ENCODE measurements around the gene FBXO33.

Gene FBXO33, protein sequence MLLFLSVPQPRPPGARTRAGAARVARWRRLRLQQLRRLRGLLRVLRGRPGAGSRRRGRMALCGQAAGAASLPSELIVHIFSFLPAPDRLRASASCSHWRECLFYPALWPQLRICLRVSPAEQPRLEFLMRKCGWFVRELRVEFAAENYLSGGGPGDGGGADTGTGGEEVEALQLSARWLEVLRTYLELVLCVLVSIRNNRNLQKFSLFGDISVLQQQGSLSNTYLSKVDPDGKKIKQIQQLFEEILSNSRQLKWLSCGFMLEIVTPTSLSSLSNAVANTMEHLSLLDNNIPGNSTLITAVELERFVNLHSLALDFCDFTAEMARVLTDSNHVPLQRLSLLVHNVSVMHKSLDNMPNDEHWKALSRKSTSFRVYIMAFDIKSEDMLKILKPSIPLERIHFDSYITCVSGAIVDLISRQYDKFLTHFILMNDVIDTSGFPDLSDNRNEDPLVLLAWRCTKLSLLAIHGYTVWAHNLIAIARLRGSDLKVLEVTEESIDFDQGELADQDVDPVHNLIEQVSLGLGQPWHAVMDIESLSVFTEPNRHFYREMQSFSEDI
- total RNA-seq = 50.6 to 64.6 reads per million in 2 experiments

DNA sequence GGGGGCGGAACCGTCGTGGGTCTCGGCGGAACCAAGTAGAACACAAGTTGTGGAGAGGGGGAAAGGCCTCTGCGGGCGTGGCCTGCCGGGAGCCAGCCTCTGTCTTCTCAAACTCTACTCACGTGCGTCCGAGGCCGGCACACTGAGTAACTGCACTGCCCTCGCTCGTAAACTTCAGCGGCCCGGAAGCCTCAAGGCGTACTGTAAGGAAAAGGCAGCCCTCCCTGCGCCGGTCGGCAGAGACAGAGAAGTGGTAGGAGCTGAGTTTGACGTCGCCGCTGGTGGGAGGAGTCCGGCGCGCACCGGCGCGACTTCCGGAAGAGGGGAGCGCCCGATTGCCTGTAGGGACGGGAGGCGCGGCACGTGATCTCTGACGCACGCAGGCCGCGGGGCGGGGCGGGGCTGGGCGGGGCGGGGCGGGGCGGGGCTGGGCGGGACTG is at the start of gene FBXO33:
FBXO33 (minus strand) TSS at position 255 of the 440 bp plus-strand sequence. CDS start 271 bp downstream, outside the sequence.
- DNase-seq (ENCODE audit: low read depth) = peak; percentile 94

DNA sequence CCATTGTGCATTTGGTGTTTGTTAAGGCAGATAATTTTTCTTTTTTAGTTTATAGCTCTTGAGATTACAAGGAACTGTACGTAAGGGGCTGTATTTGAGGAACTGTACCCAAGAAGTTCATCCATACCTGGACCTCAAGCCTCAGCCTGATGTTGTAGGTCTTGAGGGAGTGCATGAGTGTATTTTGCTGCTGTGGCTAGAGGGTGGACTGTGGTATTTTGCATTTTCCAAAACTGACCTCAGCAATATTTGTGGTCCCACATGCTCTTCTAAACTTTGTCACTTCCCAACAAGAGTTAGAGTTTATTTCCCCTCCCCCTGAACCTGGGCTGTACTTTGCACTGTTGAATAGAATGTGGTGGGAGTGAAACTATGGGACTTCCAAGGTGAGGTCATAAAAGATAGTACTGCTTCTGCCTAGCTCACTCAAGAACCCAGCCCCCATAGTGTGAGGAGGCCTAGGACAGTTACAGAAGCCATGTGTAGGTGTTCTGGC is 42.2 kb upstream of the FBXO33 start:
- DNase-seq (ENCODE audit: low read depth) = no peak

DNA sequence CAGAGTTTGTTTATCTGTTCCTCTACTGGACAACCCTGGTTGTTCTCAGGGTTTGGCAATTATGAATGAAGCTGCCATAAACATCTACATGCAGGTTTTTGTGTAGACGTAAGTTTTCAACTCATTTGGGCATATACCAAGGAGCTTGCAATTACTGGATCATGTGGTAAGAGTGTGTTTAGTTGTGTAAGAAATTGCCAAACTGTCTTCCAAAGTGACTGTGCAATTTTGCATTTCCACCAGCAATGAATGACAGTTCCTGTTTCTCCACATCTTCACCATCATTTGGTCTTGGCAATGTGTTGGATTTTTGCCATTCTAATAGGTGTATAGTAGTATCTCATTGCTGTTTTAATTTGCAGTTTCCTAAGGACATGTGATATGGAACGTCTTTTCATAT is 39.8 kb upstream of the FBXO33 start:
- DNase-seq (ENCODE audit: low read depth) = no peak

DNA sequence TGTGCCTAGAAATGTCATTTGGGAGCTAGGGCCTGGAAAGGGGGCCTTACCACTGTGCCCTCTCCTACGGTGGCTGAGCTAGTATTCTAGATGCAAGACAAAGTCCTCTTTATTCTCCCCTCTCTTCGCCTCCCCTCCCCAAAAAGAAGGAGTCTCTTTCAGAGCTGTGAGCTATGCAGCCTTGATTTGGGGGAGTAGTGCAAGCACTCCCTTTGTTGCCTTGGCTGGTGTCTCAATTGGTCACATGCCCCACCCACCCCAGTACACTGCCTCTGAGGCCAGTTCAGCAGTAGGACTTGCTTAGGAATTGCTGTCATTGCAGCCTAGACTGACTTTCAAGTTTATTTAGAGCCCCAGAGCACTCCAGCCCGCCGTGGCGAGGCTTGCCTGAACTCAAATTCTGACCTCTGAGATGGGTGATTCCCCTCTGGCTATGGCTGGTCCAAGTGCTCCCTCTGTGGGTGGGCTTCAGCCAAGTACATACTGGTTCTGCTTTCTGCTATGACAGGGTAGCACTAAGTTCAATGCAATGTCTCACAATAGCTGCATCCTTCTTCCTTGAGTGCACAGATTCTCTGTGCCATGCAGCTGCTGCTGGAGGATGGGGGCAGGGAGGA is 37.0 kb upstream of the FBXO33 start:
- no peak for DNase-seq (ENCODE audit: low read depth)

DNA sequence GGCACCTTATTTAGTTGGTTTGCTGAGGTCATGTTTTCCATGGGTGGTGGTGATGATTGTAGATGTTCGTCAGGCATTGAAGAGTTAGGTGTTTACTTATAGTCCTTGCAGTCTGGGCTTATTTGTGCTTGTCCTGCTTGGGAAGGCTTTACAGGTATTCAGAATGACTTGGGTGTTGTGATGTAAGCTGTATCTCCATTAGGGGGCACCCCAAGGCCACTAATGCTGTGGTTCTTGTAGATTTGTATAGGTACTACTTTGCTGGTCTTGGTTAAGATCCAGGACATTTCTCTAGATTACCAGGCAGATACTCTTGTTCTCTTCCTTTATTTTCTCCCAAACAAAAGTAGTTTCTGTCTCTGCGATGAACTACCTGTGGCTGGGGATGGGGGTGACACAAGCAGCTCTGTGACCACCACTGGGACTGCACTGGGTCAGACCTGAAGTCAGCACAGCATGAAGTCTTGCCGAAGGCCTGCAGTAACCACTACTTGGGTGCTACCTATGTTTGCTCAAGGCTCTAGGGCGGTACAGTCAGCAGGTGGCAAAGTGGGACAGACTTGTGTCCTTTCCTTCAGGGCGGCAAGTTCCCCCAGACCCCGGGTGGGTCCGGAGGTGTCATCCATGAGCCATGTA is 35.8 kb upstream of the FBXO33 start:
- peak; percentile 1 for DNase-seq (ENCODE audit: low read depth)

DNA sequence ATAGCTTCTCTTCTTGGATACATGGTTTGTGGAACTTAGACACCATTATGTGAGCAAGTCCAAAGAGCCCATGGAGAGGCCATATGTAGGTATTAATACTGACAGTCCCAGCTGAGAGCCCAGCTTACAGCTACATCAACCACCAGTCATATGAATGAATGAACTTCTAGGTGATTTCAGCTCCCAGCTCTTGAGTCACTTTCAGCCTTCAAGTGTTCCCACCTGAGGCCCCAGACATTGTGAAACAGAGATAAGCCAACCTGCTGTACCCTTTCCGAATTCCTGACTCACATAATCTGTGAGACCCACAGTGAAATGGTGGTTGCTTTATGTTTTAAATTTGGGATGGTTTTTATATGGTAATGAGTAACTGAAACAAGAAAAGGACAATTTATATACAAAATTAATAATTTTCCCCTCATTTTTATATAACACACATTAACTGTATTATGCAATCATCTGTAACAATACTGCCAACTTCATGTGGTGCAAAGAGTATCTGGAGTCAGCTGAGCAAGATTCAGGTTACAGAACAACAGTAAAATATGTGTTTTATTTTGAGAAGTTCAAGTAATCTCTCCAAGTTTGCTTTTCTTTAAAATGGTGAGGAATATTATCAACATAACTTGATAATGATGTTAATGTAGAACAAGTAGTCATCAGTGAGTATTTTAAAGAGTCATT is 27.7 kb upstream of the FBXO33 start:
- no peak for DNase-seq (ENCODE audit: low read depth)

DNA sequence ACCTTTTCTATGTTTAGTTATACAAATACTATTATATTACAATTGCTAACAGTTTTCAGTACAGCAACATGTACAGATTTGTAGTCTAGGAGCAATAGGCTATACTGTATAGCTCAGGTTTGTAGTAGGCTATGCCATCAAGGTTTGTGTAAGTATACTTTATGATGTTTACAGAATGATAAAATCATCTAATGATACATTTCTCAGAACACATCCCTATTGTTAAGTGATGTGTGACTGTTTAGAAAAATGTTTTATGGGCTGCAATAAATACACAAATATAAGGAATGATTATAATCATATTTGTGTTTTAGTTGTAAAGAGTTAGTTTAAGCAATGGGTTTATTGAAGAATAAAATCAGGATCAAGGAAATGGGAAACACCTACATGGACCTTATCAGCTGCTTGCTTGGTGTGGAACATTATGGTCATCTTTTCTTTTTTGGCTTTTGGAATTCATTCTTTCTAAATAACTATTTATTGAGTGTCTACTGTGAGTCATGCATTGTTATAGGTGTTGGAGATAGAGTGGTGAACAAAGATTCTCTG is 24.5 kb upstream of the FBXO33 start:
- no peak for DNase-seq (ENCODE audit: low read depth)

DNA sequence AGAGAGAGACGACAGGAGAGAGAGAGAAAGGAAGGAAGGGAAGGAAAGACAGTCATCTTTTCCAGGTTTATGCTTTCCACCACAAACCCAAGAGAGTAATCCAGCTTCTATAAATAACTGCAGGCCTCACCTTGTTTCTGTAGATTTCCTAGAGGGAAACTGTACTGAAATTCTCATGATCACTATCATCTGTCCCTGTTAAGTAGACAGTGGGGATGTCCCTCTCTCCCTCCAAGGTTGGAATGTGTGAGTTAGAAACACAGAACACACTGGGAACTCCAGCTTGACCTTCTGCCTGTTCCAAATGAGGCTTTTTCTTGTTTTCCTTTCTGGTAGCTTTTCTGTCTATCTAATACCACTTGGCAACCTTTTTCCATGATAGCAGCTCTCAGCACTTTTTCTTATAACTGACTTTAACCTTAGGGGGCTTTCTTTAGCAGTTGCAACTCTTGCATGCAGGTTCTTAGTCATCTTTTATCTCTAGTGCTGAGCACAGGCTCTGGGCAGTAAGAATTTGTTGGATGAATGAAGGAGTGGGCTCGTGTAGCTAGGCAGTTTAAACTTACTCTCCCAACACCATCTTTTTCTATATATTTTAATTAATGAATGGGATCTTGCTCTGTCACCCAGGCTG is 22.8 kb upstream of the FBXO33 start:
- DNase-seq (ENCODE audit: low read depth) = no peak

DNA sequence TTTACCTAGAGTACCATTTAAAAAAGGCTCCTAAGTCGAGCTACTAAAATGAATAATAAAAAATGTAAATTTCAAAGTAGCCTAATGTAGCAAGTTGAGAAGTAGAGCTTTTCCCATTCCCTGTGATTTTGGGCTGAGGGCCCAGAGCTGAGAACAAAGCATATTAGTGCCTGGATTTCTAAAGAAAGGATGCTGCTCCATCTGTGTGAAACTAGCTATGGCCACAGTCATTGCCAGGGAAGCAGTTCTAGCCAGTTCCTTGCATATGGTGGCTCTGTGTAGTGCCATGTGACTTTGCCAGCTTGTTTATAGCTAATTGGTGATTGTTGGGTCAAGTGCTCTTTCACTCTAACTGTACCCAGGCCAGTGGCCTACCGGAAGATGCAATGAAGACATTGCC is 20.4 kb upstream of the FBXO33 start:
- no peak for DNase-seq (ENCODE audit: low read depth)

DNA sequence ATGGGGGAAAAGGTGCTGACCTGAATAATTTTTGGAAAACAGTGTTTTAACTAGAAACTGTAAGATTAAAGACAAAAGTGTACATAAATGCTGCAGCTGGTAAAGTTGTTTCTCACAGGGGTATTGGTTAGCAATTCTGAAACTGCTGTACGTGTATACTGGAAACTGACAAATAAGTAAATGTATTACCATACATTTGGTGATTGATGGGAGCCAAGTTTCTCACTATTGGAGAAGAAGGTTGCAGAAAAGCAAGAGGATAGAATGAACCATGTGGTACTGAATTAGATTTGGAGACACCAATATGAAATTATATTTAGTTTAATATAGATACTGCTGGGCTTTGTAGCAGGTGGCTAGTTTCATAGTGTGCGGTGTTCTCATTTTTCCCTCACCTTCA is 19.6 kb upstream of the FBXO33 start:
- DNase-seq (ENCODE audit: low read depth) = no peak

DNA sequence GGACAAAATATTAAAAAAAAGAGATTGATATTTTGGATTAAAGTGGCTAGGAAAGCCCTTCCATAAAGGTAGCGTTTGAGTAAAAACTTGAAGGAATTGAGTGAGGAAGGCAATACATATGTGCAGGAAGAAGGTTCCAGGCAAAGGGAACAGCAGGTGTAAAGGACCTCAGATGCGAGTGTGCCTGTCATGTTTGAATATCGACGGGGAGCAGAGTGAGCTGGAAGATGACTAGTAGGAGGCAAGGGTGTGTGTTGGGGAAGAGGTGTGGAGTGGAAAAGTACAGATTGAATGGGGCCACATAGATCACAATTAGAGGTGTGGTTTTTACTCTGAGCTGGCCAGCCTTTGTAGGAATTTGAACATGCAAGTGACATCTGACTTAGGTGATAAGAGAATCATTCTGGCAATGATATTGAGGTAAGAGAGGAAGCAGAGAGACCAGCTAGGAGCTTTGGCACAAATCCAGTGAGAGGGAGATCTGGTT is 15.0 kb upstream of the FBXO33 start:
- DNase-seq (ENCODE audit: low read depth) = no peak

DNA sequence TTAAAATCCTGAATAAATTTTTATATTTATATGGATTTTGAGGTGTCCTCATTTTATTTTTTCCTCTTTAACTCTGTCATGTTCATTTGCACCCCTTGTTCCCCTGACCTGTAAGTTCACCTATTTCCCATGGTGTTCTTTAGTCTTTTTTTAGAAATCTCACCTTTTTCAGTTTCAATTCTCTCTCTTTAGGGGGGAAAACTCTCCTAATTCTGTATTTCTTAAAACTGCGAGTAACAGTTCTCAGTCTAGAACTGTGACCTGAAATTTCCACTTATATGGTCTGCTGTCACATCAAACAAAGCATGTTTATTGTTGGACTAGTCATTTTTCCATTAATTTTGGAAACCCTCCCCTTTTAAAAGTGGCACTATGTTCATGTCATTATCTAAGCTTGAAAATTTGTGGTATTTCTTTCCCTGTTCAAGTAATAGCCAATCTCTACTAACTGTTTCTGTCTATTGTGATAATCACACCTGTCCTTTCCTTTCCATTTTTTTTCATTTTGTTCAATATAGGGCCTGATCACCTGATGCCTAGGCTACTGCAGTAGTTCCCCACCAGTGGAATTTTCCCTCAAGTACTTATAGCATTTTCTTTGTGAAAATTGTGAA is 14.0 kb upstream of the FBXO33 start:
- no peak for DNase-seq (ENCODE audit: low read depth)

DNA sequence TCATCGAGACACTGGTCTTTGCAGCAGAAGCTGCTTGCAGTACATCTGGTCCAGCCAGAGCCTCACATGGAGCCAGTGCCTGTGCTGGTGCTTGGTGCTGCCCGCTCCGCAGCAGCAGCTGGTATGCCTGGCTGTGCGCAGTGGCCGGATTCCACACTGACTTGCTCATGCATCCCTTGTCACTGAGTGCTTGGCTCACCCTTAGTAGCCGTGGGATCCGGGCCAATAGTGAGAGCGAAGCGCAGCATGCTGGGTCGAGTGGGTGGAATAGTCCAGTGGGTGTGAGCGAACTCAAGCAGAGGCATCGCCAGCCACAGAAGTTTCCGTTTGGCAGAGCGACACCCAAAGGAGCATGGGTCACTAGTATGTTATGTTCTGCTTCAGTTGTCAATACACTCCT is 10.1 kb upstream of the FBXO33 start:
- no peak for DNase-seq (ENCODE audit: low read depth)

DNA sequence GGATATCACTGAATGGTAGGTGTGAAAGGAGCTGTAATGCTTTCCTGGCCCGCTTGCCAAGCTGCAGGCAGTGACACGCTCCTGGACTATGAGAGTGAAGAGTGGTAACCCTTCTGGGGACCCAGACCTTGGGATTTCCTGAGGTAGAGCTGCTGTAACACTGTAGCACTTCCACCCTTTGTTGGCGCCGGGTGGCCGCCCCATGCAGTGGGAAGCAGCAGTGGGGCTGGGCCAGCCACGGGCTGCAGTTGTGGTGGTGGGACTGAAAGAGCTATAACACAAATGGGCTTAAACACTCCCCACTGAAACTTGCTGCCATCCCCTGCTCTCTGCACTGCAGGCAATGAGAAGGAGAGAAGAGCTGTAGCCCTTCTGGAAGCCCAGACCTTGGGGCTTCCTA is 9.6 kb upstream of the FBXO33 start:
- DNase-seq (ENCODE audit: low read depth) = no peak

DNA sequence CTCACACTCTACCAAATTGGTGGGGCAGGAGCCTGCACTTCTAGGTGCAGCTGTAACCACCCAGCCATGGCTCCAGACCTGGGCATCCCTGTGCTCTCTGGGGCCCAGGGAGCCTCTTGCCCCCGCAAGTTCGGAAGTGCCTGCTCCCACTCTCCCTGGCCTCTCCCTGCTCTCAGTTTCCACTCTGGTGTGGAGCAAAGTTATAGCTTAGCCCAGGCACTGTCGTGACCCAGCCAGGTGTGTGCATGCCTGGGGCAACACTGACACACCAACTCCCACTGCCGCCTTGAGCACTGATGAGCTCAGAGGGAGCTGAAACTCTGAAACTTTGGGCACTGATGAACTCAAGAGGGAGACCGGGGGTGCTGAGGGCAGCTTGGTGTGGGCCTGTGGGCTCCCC is 8.7 kb upstream of the FBXO33 start:
- DNase-seq (ENCODE audit: low read depth) = no peak

DNA sequence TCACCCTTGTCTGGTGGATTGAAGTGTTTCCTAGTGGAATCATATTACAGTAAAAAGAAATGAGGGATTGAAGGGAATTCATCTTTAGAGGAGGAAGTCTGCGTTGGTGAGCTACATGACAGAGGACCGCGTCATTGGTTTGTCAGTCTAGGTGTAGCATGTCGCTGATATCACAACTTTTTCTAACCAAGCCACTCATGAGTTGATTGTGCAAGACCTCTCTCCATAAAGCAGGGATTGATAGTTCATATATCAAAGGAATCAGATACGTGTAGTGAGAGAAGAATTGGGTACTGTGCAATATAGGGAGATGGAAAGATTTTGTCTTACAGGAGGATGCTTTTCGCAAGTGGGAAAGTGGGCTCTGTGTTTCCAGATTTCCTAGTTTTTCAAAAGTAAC is 3.0 kb upstream of the FBXO33 start:
- DNase-seq (ENCODE audit: low read depth) = no peak

DNA sequence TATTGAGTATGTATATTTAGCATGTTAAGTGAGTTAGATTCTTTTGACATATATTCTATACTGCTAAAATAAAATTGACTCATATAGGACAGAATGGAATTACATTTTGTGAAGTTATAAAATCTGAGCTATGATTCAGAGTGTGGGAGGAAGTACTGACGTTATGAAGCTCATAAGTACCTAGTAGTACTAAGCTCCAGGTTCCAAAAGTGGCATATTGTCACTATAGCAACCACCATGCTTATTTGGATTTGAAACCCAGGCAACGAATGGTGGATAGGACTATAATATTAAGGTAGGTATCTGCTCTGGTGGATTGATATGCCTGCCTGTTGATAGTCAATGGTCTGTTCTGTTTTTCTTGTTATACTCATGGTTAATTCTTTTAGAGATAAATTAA is 2.2 kb upstream of the FBXO33 start:
- no peak for DNase-seq (ENCODE audit: low read depth)

DNA sequence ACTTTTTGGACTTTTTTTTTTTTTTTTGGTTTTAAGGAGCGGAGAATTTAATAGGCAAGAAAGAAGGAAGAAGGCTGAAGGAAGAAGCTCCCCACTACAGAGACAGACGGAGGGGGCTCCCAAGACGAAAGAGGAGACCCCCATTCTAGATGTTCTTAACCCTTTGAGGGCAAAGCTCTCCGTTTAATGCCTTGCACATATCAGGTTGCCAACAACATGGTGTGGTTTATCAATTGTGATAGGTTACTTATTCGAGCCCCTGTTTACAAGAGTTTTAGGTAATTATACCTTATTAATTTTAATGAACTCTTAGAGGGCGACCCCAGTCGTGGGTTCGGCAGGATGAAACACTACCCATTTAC is 1.2 kb upstream of the FBXO33 start:
- DNase-seq (ENCODE audit: low read depth) = no peak

DNA sequence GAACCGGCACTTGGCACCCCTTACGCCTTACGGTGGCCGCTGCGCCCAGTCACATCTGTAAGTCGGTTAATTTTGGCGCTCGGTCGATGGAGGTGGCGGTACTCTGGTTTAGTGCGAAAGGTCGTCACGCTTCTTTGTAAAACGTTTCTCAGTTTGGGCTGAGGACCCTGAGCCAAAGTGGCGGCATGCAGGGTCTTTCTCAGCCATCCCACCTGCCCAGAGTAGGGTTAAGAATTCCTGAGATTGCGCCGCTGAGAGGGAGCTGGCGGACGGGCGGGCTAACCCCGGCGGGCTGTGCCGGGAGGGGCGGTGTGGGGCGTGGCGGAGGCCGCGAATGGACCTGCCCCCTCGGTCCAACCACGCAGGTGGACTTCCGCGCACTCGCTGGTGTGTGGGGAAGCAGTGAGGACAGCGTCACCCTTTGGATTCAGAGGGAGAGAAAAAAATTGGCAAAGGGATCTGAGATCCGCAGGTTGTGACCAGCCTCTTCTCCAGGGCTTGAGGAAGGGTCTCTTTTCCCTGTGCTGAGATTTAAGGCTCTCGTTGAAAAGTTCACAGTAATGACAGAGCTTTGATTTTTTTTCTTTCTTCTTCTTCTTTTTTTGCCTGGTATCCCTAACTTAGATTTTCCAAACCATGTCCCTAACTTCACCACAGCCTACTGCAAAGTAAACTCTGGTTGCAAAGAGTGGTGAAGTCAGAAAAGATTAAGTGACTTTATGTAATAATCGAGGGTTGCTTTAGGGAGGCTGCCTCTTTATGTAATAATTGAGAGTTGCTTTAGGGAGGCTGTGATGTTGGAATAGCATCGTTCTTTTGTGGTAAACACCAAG is 602 bp upstream of the FBXO33 start:
- DNase-seq (ENCODE audit: low read depth) = peak; percentile 54
